ENCODE results near the gene RSPRY1.

GRCh38 chr16:57166951-57167350 lies 19.2 kb upstream of the RSPRY1 start:
- TF ChIP-seq CTCF (IDR thresholded peaks at IDR 0.05) (no peak), EP300 (IDR thresholded peaks at IDR 0.05; ENCODE audit: borderline replicate concordance in 1 of 2, low read depth in 1 of 2, low read length in 1 of 2) (no peak), SMC3 (IDR thresholded peaks at IDR 0.05; ENCODE audit: low read depth, low read length) (no peak), POLR2AphosphoS5 (IDR thresholded peaks at IDR 0.05; ENCODE audit: low read depth, low read length) (no peak)
- TF ChIP-seq, protein P1, sequence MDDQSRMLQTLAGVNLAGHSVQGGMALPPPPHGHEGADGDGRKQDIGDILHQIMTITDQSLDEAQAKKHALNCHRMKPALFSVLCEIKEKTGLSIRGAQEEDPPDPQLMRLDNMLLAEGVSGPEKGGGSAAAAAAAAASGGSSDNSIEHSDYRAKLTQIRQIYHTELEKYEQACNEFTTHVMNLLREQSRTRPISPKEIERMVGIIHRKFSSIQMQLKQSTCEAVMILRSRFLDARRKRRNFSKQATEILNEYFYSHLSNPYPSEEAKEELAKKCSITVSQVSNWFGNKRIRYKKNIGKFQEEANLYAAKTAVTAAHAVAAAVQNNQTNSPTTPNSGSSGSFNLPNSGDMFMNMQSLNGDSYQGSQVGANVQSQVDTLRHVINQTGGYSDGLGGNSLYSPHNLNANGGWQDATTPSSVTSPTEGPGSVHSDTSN (IDR thresholded peaks at IDR 0.05), result no peak
- TF ChIP-seq, protein P2, sequence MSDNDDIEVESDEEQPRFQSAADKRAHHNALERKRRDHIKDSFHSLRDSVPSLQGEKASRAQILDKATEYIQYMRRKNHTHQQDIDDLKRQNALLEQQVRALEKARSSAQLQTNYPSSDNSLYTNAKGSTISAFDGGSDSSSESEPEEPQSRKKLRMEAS (IDR thresholded peaks at IDR 0.05; ENCODE audit: low read depth), result no peak

All from SK-N-SH (cell line).